Vagina (tissue), 2 donors: ENCODE measurements around the gene IL1RN.

Experiments
- POLR2A ChIP-seq, 2 donors: fragments of 450-650 bp; IDR thresholded peaks; one replicate each; pipeline ENCODE4 v1.6.1; 2017; ENCODE audit warnings: antibody characterized with exemption in 2 of 2, mild to moderate bottlenecking in 2 of 2, moderate library complexity in 2 of 2
- POLR2AphosphoS5 ChIP-seq, 2 donors: sonication (generic); formaldehyde crosslinking; IDR thresholded peaks; one replicate each; pipeline ENCODE4 v1.9.0; 2017; ENCODE audit warnings: antibody characterized with exemption in 2 of 2, mild to moderate bottlenecking in 2 of 2, low read depth in 1 of 2; ENCODE audit not compliant: insufficient read depth in 1 of 2
- TF ChIP-seq, protein P1 (sequence below), 3 experiments: fragments of 450-650 bp in 2 of 3; fragments of 200-600 bp in 1 of 3; sonication (generic) in 1 of 3; IDR thresholded peaks; one replicate each; pipeline ENCODE4 v1.5.1; 2017 to 2019; ENCODE audit warnings: antibody characterized with exemption in 3 of 3, mild to moderate bottlenecking in 2 of 3, moderate library complexity in 2 of 3

DNA sequence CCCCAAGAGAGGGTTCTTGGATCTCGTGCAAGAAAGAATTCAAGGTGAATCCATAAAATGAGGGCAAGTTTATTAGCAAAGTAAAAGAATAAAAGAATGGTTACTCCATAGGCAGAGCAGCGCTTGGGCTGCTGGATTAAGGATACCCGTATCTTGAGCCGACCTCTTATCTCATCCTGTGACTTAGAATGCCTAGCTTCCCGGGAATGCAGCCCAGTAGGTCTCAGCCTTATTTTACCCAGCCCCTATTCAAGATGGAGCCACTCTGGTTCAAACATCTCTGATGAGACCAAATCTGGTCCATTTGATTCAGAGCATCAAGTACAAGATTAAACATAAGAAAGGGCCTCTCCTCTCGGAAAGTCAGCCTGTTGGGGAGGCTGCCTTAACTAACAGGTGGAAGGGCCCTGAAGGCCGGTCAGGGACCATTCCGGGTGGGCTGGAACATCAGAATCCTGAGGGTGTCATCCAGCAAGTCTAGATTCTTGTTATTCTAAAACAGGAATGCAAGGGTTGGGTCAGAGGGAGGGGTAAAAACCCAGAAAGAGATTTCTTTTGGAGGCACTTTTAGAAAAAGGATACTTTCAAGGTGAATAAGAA, 52.1 kb downstream of the IL1RN start:
- TF ChIP-seq POLR2A (IDR thresholded peaks at IDR 0.05): no peak
- TF ChIP-seq POLR2AphosphoS5 (IDR thresholded peaks at IDR 0.05; ENCODE audit: insufficient read depth in 1 of 2, low read depth in 1 of 2): no peak
- TF ChIP-seq, protein P1, sequence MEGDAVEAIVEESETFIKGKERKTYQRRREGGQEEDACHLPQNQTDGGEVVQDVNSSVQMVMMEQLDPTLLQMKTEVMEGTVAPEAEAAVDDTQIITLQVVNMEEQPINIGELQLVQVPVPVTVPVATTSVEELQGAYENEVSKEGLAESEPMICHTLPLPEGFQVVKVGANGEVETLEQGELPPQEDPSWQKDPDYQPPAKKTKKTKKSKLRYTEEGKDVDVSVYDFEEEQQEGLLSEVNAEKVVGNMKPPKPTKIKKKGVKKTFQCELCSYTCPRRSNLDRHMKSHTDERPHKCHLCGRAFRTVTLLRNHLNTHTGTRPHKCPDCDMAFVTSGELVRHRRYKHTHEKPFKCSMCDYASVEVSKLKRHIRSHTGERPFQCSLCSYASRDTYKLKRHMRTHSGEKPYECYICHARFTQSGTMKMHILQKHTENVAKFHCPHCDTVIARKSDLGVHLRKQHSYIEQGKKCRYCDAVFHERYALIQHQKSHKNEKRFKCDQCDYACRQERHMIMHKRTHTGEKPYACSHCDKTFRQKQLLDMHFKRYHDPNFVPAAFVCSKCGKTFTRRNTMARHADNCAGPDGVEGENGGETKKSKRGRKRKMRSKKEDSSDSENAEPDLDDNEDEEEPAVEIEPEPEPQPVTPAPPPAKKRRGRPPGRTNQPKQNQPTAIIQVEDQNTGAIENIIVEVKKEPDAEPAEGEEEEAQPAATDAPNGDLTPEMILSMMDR (IDR thresholded peaks at IDR 0.05): no peak
